T follicular helper cell (primary cell): ENCODE data around the gene EDEM3.

Source experiments
- DNase-seq: peaks from one replicate; pipeline ENCODE4 v3.0.0-alpha.2; 2020; ENCODE audit warnings: low read depth

Gene EDEM3

GRCh38 chr1:184673305-184673704, 81.4 kb downstream of the EDEM3 start:
- DNase-seq = no peak

GRCh38 chr1:184672013-184672726, 82.5 kb downstream of the EDEM3 start:
- DNase-seq = no peak

DNA sequence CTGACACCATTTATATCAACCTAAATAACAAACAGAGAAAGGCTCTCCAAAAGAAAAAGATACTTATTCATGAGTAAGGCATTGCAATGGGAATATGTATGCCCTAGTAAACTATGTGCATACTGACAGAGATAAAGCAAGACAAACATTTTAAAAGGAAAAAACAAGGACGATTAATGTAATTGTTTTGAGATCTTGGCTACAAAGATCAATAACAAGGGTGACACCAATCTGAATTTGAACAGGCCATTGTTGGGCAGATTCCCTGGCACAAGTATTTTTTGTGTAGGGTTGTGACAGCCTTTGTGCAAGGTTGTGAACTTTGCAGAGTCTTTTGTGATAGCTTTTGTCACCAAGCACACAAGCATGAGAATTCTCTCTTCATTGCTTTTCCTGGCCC, 85.3 kb downstream of the EDEM3 start:
- DNase-seq = no peak

DNA sequence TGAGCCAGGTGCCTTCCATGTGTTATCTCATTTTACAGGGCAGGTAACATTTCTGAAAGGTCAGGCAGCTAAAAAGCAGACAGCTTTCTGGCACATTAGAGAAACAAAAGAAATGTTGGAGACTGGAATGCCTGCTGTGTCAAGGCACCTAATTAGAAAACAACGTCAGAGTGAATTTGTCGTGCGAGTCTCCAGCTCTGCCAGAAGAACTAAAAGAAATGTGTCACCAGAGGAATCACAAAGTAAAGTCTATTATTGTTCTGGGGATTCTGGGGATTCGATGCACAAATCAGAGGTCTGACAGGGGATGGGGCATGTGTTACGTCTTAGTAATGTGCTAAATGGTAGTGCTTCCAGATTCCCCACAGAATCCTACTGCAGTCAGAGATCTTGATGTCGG, 89.3 kb downstream of the EDEM3 start:
- DNase-seq = no peak

- DNase-seq = no peak
Measured at GRCh38 chr1:184664661-184665060, 90.0 kb downstream of the EDEM3 start.

DNA sequence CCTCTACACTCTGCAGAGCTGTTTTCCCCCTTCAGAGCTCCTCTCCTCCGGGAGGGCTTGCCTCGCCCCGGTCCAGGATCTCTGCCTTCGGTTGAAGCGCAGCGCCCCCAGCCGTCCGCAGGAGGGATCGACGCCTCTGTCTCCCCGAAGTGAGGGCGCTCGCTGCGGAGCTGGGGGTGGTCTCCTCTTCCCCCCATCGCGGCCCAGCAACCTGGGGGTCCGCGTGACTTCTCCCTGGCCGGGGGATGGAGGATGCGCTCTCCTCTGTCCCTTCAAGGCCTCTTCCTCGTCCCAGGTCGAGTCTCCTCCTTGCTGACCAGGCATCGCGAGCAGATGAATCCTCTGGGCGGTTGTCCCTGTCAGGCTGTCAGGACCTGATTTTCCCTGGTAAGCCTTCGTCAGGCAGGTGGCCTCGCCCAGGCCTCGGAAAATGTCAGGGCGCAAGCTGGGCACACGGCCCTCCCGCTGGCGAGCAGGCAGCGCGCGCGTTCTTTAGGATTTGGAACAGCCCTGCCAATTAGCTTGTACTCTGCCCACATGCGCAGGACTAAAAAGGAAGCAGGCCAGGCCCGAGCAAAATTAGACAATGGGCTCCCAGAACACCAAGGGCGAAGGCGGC, 90.5 kb downstream of the EDEM3 start:
- DNase-seq = no peak

GRCh38 chr1:184661801-184662200, 92.9 kb downstream of the EDEM3 start:
- no peak for DNase-seq

DNA sequence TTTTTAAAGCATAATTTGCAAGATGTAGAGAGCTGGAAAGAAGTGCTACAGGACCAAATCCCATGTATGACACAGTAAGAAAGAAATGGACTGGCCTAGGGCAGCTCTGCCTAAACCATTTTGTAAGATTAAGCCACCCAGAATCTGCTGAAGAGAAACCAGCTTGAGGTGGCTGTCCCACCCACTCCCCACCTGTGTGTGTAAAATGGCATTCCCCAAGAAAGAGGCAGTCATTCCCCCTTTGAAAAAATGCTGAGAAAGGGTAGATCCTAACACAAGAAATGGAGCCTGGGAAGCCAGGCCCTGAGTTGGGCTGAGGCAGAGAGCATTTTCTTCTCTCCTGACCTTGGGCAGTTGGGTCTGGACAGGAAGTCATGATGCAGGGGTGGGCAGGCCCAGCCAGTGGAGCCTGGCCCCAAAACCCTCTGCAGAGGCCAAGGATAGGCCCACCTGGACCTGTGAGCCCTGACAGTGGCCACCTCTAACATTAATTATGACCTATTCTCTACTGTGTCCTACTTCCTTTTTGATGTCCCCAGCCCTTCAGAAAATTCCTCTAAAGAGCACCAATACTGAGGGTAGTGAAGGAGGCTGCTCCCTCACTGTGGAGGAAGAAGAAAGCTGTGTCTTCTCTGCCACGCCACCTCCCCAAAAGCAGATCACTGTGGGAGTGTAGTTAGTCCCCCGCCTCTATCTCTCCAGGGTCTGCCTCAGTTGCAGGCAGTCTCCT, 94.0 kb downstream of the EDEM3 start:
- DNase-seq = no peak

GRCh38 chr1:184658055-184658454, 96.6 kb downstream of the EDEM3 start:
- no peak for DNase-seq

- DNase-seq = no peak
Measured at GRCh38 chr1:184656221-184656620, 98.4 kb downstream of the EDEM3 start.

- DNase-seq = no peak
Measured at GRCh38 chr1:184655185-184655584, 99.5 kb downstream of the EDEM3 start.

DNA sequence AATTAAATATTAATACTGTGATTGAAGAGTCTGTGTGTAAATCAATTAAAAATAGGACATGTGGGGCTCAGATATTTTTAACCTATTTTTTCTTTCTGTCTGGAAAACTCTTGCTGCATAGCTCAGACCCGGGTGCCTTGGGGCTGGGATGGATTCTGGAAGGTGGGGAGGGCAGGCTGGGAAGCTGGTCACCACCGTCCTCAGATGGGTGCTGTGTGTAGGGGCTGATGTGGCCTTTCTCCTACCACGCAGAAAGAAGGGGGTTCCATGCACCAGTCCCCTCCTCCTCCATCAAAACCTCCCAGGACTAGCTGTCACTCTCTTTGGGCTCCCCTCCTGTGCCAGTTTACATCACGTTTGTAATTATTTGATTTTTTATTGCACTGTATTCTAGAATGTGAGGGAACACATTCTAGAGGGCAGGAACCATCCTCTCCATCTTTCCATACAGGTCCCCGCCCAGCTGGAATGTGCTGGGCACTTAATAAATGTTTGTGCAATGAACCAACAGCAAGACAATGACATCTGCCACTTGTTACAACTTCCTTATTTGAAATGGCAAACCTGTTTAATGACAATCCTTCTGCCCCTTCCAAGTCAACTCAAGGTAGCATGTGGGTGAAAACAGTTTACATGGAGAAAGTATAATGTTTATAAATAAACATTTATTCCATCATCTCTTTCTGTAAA, 104.3 kb downstream of the EDEM3 start:
- DNase-seq = no peak

- no peak for DNase-seq
Measured at GRCh38 chr1:184649451-184649888, 105.2 kb downstream of the EDEM3 start.

GRCh38 chr1:184648856-184649201, 105.8 kb downstream of the EDEM3 start:
- DNase-seq = no peak

GRCh38 chr1:184648160-184648855, 106.3 kb downstream of the EDEM3 start:
- DNase-seq = no peak

- DNase-seq = no peak
Measured at GRCh38 chr1:184647471-184647870, 107.2 kb downstream of the EDEM3 start.

DNA sequence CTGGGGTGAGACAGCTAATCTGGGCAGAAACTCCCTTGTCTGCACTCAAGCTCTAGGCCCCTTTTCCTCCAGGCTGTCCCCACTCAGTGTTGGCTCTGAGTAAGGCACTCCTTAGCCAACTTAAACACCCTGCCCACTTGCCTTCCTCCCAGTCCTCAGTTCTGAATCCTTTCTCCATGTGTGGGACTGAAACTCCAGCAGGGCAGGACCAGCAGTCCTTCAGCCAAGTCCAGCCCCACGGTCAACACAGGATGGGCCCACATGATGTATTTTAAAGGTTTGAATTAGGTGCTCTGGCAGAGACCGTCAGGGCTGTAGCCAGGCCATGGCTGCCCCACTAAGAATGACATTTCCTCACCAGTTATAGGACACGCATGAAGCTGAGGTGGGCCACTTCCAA, 107.8 kb downstream of the EDEM3 start:
- no peak for DNase-seq

- no peak for DNase-seq
Measured at GRCh38 chr1:184646178-184646701, 108.4 kb downstream of the EDEM3 start.

DNA sequence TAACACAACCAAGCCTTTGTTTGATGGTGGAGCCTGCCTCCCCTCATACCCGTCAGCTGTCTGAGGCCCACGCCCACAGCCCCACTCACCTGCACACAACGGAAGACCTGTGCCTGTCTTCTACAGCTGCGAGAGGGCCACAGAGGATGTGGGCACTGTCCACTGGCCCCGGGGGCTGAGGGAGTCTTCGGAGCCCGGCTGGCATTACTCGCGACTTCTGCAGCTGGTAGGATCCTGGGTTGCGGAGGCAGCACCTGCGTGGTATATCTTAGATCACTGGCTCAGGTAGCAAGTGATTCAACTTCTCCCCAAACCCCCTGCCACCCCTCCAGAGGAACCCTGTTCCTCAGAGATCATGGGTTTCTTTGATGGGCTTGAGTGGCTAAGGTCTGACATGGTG, 109.9 kb downstream of the EDEM3 start:
- no peak for DNase-seq

DNA sequence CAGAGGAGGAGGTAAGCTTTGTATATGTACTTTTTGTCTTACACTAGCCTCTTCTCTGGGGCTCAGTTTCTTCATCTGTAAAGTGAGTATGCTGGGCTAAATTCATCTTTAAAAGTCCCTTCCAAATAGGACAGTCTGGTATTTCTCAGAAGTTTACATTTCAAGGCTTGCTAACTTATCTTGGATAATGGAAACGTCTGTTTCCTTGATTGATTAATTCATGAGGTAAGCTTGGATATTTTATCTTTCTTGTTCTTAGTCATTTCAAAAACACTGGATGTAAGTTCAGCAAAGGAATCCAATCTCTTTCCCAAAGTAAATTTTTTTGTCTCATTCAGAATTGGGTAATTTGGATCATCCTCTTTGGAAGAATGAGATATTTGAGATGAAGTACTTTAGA, 111.0 kb downstream of the EDEM3 start:
- no peak for DNase-seq

- no peak for DNase-seq
Measured at GRCh38 chr1:184641894-184642293, 112.8 kb downstream of the EDEM3 start.

- no peak for DNase-seq
Measured at GRCh38 chr1:184640505-184640904, 114.2 kb downstream of the EDEM3 start.
